HepG2 (cell line): ENCODE data around the gene HEATR5B. TPM values are rescaled to one million over a fixed set of nuclear protein-coding genes. Genes with fewer than 3 reads are reported as not detected.

Source experiments
- ATAC-seq: fragments of 200-7000 bp; cut with Tn5 transposase; 3 replicates; pipeline ENCODE4 v1.9.1; 2020; ENCODE audit warnings: mild to moderate bottlenecking, moderate library complexity
- BruUV-seq: library from RNA; stranded (reverse); fragments of 400-500 nt; replicated peaks from 2 replicates; lab custom pipeline; 2021; lab: Mats Ljungman, UMichigan
- CTCF ChIA-PET: fragments of 300-600 bp; formaldehyde crosslinking; extraction: SDS; loops from one replicate; lab custom pipeline; 2021; ENCODE audit warnings: low total read pairs, inconsistent platforms, low intra/inter-chr PET ratio; lab: Yijun Ruan, JAX
- POLR2A ChIA-PET: fragments of 350-600 bp; sonication (Branson Sonifier 250); formaldehyde crosslinking; loops from one replicate; lab custom pipeline; 2020; ENCODE audit warnings: antibody characterized with exemption, inconsistent platforms; lab: Yijun Ruan, JAX
- DNase-seq: peaks from one replicate; pipeline ENCODE4 v3.0.0-alpha.2; 2015; ENCODE audit warnings: low spot score
- FAIRE-seq: peaks from 3 replicates; lab custom pipeline; 2011; peaks lifted over from hg19 to GRCh38; lab: Jason Lieb, UNC
- H2AFZ ChIP-seq: one replicate; pipeline ENCODE4 v1.6.1; 2011; ENCODE audit warnings: low read length, inconsistent platforms
- H3K27ac ChIP-seq: fragments of 300-600 bp; 3 replicates; pipeline ENCODE4 v1.8.0; 2011; ENCODE audit warnings: mixed run types, mild to moderate bottlenecking, mixed read lengths, low read length, inconsistent platforms; ENCODE audit not compliant: insufficient read depth; ENCODE audit errors: extremely low read length
- H3K27me3 ChIP-seq, 2 experiments: fragments of 200-600 bp in 1 of 2; 2 replicates in 1 of 2; 3 replicates in 1 of 2; pipeline versions ENCODE4 v1.6.0 to v1.8.0; 2011; ENCODE audit warnings: low read length in 2 of 2, mild to moderate bottlenecking in 2 of 2, moderate library complexity in 2 of 2, inconsistent platforms in 1 of 2; ENCODE audit not compliant: insufficient read depth in 2 of 2, control insufficient read depth in 1 of 2
- H3K36me3 ChIP-seq, 2 experiments: fragments of 200-600 bp in 1 of 2; replicated peaks in 1 of 2; 2 replicates in 1 of 2; 3 replicates in 1 of 2; pipeline versions ENCODE4 v1.5.1 to v1.8.0; 2011; ENCODE audit warnings: low read length in 2 of 2, inconsistent platforms in 1 of 2; ENCODE audit not compliant: insufficient read depth in 2 of 2, control insufficient read depth in 1 of 2
- H3K4me1 ChIP-seq: 2 replicates; pipeline ENCODE4 v1.5.1; 2012; ENCODE audit warnings: low read length, inconsistent platforms; ENCODE audit not compliant: insufficient read depth
- H3K4me2 ChIP-seq: 2 replicates; pipeline ENCODE4 v1.6.0; 2011; ENCODE audit warnings: low read depth, low read length, inconsistent platforms
- H3K4me3 ChIP-seq, 3 experiments: fragments of 200-600 bp in 1 of 3; sonication (generic), shearing (Covaris generic) in 1 of 3; replicated peaks in 1 of 3; 2 replicates each; pipeline ENCODE4 v1.5.1; 2011 to 2016; ENCODE audit warnings: low read length in 3 of 3, inconsistent platforms in 2 of 3, low read depth in 2 of 3, mild to moderate bottlenecking in 2 of 3, control low read depth in 1 of 3, mixed read lengths in 1 of 3; ENCODE audit not compliant: insufficient read depth in 1 of 3
- H3K79me2 ChIP-seq: one replicate; pipeline ENCODE4 v1.6.1; 2011; ENCODE audit warnings: low read length, inconsistent platforms; ENCODE audit not compliant: insufficient read depth
- H3K9ac ChIP-seq: 2 replicates; pipeline ENCODE4 v1.6.0; 2011; ENCODE audit warnings: mild to moderate bottlenecking, low read depth, low read length, inconsistent platforms; ENCODE audit not compliant: insufficient read depth
- H3K9me3 ChIP-seq: 2 replicates; pipeline ENCODE4 v1.5.1; 2012; ENCODE audit warnings: mild to moderate bottlenecking, low read length
- H4K20me1 ChIP-seq: 2 replicates; pipeline ENCODE4 v1.6.0; 2011; ENCODE audit warnings: inconsistent platforms, mild to moderate bottlenecking, low read length, moderate library complexity; ENCODE audit not compliant: insufficient read depth
- ERF ChIP-seq: IDR thresholded peaks from 2 replicates; pipeline ENCODE4 v1.6.1; 2018; ENCODE audit warnings: missing biosample characterization, missing genetic modification reagents
- GATAD2A ChIP-seq: IDR thresholded peaks from 2 replicates; pipeline ENCODE4 v1.6.1; 2016
- HNRNPLL ChIP-seq: fragments of 200-400 bp; formaldehyde crosslinking; IDR thresholded peaks from 2 replicates; pipeline ENCODE4 v1.6.1; 2017; ENCODE audit warnings: mild to moderate bottlenecking, low read depth, low read length; ENCODE audit not compliant: poor library complexity, severe bottlenecking
- HOXA7 ChIP-seq: sonication (generic); formaldehyde crosslinking; IDR thresholded peaks from 2 replicates; pipeline ENCODE4 v1.8.1; 2022; ENCODE audit warnings: mild to moderate bottlenecking, missing genetic modification reagents, moderate library complexity
- LCORL ChIP-seq, 2 experiments: fragments of 450-650 bp in 1 of 2; sonication (generic) in 1 of 2; formaldehyde crosslinking in 1 of 2; IDR thresholded peaks; 2 replicates each; pipeline versions ENCODE4 v1.5.0 to v1.6.1; 2017 to 2020; ENCODE audit warnings: antibody characterized with exemption in 1 of 2, missing genetic modification reagents in 1 of 2
- NFKBIZ ChIP-seq: IDR thresholded peaks from 2 replicates; pipeline ENCODE4 v1.6.1; 2018; ENCODE audit warnings: missing genetic modification reagents, missing compliant biosample characterization
- PHF20 ChIP-seq: sonication (generic); formaldehyde crosslinking; IDR thresholded peaks from 2 replicates; pipeline ENCODE4 v1.5.0; 2020; ENCODE audit warnings: mild to moderate bottlenecking, missing genetic modification reagents
- SNRNP70 ChIP-seq: fragments of 200-400 bp; formaldehyde crosslinking; IDR thresholded peaks from 2 replicates; pipeline ENCODE4 v1.6.1; 2017; ENCODE audit warnings: mild to moderate bottlenecking, low read depth, low read length, moderate library complexity
- SP4 ChIP-seq: sonication (generic); formaldehyde crosslinking; IDR thresholded peaks from 2 replicates; pipeline ENCODE4 v1.8.1; 2023; ENCODE audit warnings: mild to moderate bottlenecking, missing genetic modification reagents
- SYNCRIP ChIP-seq: fragments of 200-400 bp; formaldehyde crosslinking; IDR thresholded peaks from 2 replicates; pipeline ENCODE4 v1.6.1; 2018; ENCODE audit warnings: mild to moderate bottlenecking, low read depth, low read length; ENCODE audit not compliant: insufficient read depth
- ZBTB4 ChIP-seq: sonication (generic); formaldehyde crosslinking; IDR thresholded peaks from 2 replicates; pipeline ENCODE4 v1.4.0; 2020; ENCODE audit warnings: missing genetic modification reagents, mild to moderate bottlenecking, borderline replicate concordance
- ZFP82 ChIP-seq: sonication (generic); formaldehyde crosslinking; IDR thresholded peaks from 2 replicates; pipeline ENCODE4 v1.5.1; 2020; ENCODE audit warnings: mild to moderate bottlenecking, missing genetic modification reagents, borderline replicate concordance
- ZNF253 ChIP-seq: sonication (generic); formaldehyde crosslinking; IDR thresholded peaks from 2 replicates; pipeline ENCODE4 v1.8.0; 2022; ENCODE audit warnings: mild to moderate bottlenecking, missing genetic modification reagents, borderline replicate concordance
- ZNF318 ChIP-seq: sonication (generic); formaldehyde crosslinking; IDR thresholded peaks from 2 replicates; pipeline ENCODE4 v1.4.0; 2020; ENCODE audit warnings: mild to moderate bottlenecking, missing genetic modification reagents
- WGBS: methylation state at CpG from one replicate; pipeline ENCODE4 v1.1.6; 2017; ENCODE audit warnings: low lambda C conversion rate; 5-methylcytosine and 5-hydroxymethylcytosine counted together
- in situ Hi-C: cut with HindIII; loops from 2 replicates; pipeline ENCODE4 v1.10.0; 2017; ENCODE audit warnings: low pct_unique_long_range_greater_than_20kb; ENCODE audit not compliant: extremely low pct_ligation_motif_present
- intact Hi-C: fragments of 100-400 bp; cut with micrococcal nuclease; formaldehyde crosslinking; loops from one replicate; pipeline ENCODE4 v1.10.0; 2022; ENCODE audit not compliant: unreplicated experiment
- polyA plus RNA-seq, 8 experiments: library from polyadenylated mRNA; depleted of rRNA in 3 of 8; stranded (reverse) in 7 of 8; unstranded in 1 of 8; fragments of >200 nt; fragmentation: Illumina TruSeq in 4 of 8; extraction: Trizol in 4 of 8; gene quantifications; 2 replicates each; pipeline versions ENCODE4 v1.2.1 to v1.2.3, GENCODE V29; 2011 to 2016; ENCODE audit warnings: low read depth in 4 of 8, missing spikeins in 1 of 8, mixed read lengths in 1 of 8; ENCODE audit not compliant: insufficient read depth in 1 of 8
- total RNA-seq, 5 experiments: library from RNA; depleted of rRNA; stranded (reverse); fragments of >200 nt; fragmentation: Illumina TruSeq; extraction: Trizol; gene quantifications; 2 replicates each; pipeline ENCODE4 v1.2.3, GENCODE V29; 2016; ENCODE audit warnings: low read depth in 1 of 5

The HEATR5B gene
- total and polyA plus RNA-seq, 2 of the 13 experiments (the other 11 are each of a cell fraction or from before 2014, with no cell fraction given) = 12.7 to 16.3 TPM

GRCh38 chr2:37000318-37000717 is 83.9 kb downstream of the HEATR5B start:
- no peaks in the 10 kb centered on the region for H3K4me1 ChIP-seq
- H3K9ac ChIP-seq = no peak overlapping the region
- peaks cover 8 to 45% of the 10 kb centered on the region in 2 experiments for H3K36me3 ChIP-seq
- H3K4me2 ChIP-seq = no peak overlapping the region
- no peak overlapping the region for H3K4me3 ChIP-seq
- no peak for FAIRE-seq
- no peaks in the 10 kb centered on the region for H3K79me2 ChIP-seq
- no peaks in the 10 kb centered on the region for H3K27me3 ChIP-seq
- POLR2A ChIA-PET = no interaction called here
- no peaks in the 10 kb centered on the region for H3K9me3 ChIP-seq
- 87% methylated on average over 6 of the region's 6 CpGs for WGBS
- in situ Hi-C loops (no loop called here), intact Hi-C loops (no loop called here)
- H2AFZ ChIP-seq = no peak overlapping the region
- no peak for ATAC-seq
- DNase-seq = no peak
- no peak overlapping the region for H3K27ac ChIP-seq
- CTCF ChIA-PET = no interaction called here
- no TSS peak for BruUV-seq
- no peaks in the 10 kb centered on the region for H4K20me1 ChIP-seq
- TF ChIP-seq ZFP82 (CRISPR knock-in tag) (no peak), ZNF253 (CRISPR knock-in tag) (no peak), GATAD2A (CRISPR knock-in tag) (no peak), SNRNP70 (no peak), ZBTB4 (CRISPR knock-in tag) (no peak), HOXA7 (CRISPR knock-in tag) (no peak), LCORL (IDR thresholded peaks at IDR 0.05) (no peak), LCORL (CRISPR knock-in tag; IDR thresholded peaks at IDR 0.05) (no peak), NFKBIZ (CRISPR knock-in tag) (no peak), SP4 (CRISPR knock-in tag) (no peak), PHF20 (CRISPR knock-in tag) (no peak), SYNCRIP (no peak), ZNF318 (CRISPR knock-in tag) (no peak), HNRNPLL (no peak), ERF (no peak)
